Fibroblast of skin of back (primary cell): Measurements from ENCODE around the gene OR4D11.
A peak's percentile ranks its signal among the peaks of the same experiment; 100 is the strongest.

Source experiments
- DNase-seq: peaks from one replicate; pipeline ENCODE4 v3.0.0-alpha.2; 2013

OR4D11 gene

DNA sequence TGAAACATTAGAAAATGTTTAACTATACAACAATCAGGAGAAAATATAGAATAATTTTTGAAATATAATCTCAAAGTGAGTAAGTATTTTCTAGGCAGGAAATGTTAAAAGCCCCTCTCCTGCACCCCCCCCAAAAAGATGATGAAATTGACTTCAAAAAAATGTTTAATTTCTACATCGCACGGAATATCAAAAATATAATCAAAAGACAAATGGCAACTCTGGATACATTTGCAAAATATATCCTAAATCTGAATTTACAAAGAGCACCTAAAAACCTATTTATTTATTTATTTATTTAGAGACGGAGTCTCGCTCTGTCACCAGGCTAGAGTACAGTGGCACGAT, 44.9 kb downstream of the OR4D11 start:
- no peak for DNase-seq

- peak; percentile 95 for DNase-seq
These were observed 47.0 kb downstream of the OR4D11 start for GRCh38 chr11:59550368-59550841.

GRCh38 chr11:59550842-59551658, 47.7 kb downstream of the OR4D11 start:
- peak; percentile 92 for DNase-seq

DNA sequence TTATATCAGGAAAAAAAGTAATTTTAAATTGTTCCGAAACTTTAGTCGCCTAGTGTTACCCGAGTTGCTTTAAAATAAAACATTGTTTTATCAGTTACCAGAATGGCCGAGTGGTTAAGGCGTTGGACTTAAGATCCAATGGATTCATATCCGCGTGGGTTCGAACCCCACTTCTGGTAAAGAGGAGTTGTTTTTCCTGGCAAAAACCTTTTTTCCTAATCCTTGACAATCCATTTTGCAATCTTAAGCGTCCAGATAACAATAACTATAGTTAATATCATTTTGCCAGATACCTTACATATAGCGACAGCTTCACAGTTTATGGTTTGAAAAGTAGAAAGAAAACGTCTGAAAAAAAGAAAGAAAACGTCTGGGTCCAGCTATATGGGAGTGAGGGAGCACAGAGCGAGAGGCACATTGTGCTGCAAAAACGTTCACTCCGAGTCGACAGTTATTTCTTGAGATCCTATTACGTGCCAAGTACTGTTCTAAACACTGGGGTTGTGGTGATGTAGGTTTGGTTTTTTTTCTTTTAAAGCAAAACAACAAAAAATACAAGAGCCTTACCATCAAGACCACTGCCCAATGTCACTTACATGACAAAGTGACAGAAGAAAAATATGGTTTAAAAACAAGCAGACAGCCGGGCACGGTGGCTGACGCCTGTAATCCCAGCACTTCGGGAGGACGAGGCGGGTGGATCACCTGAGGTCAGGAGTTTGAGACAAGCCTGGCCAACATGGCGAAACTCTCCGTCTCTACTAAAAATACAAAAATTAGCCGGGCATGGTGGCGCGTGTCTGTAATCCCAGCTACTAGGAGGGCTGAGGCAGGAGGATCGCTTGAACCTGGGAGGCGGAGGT, 48.5 kb downstream of the OR4D11 start:
- peak; percentile 78 for DNase-seq

DNA sequence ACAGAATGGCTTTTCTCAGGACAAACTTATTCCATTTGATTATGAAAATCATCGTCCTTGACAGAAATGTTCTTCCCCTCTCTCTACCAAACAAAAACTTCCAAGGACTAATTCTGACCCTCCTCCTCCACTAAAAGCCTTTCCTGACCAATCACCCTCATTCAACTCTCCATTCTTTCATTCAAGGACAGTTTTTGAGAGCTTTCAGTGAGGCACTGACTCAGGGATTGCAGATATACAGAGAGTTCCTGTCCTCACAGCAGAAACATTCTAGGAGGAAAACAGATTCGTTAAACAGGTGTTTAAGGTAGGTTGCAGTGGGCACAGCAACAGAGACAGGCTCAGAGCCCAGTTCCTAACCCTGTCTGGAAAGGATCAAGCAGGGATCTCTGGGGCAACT, 49.5 kb downstream of the OR4D11 start:
- no peak for DNase-seq

DNA sequence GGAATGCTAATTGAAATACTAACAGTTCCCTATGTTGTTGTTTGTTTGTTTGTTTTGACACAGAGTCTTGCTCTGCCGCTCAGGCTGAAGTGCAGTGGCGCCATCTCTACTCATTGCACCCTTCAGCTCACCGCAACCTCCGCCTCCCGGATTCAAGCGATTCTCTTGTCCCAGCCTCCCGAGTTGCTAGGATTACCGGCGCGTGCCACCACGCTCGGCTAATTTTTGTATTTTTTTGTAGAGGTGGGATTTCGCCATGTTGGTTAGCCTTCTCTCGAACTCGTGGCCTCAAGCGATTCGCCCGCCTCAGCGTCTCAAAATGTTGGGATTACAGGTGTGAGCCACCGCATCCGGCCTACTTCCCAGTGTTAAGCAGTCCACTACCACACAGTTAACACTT, 49.9 kb downstream of the OR4D11 start:
- no peak for DNase-seq
